CD4-positive, alpha-beta T cell (primary cell): ENCODE data around the gene NRIP3. TPM values are rescaled to one million over a fixed set of nuclear protein-coding genes. Genes with fewer than 3 reads are reported as not detected.

Experiments used
- ATAC-seq: fragments of 200-7000 bp; cut with Tn5 transposase; one replicate; pipeline ENCODE4 v1.10.0; 2022; ENCODE audit warnings: mild to moderate bottlenecking; ENCODE audit not compliant: poor library complexity
- CTCF ChIA-PET: fragments of 350-600 bp; sonication (Branson Sonifier 250); formaldehyde crosslinking; loops from one replicate; lab custom pipeline; 2021; ENCODE audit warnings: antibody characterized with exemption, inconsistent platforms; lab: Charles Lee
- POLR2A ChIA-PET: fragments of 350-600 bp; sonication (Branson Sonifier 250); formaldehyde crosslinking; loops from one replicate; lab custom pipeline; 2021; ENCODE audit warnings: antibody characterized with exemption, inconsistent platforms; lab: Charles Lee
- DNase-seq, 14 experiments: peaks; one replicate each; pipeline ENCODE4 v3.0.0-alpha.2; 2013 to 2020; ENCODE audit warnings: mixed read lengths in 2 of 14
- H3K27ac ChIP-seq, 2 donors: one replicate each; pipeline versions ENCODE4 v1.5.1 to v1.7.0; 2013; ENCODE audit warnings: low read length in 2 of 2, low read depth in 1 of 2, mild to moderate bottlenecking in 1 of 2
- H3K27me3 ChIP-seq, 2 experiments: 1 replicate in 1 of 2; 2 replicates in 1 of 2; pipeline versions ENCODE4 v1.6.1 to v1.7.0; 2013; ENCODE audit warnings: low read length in 2 of 2, control low read depth in 1 of 2, mild to moderate bottlenecking in 1 of 2, moderate library complexity in 1 of 2; ENCODE audit not compliant: insufficient read depth in 2 of 2, control insufficient read depth in 1 of 2
- H3K36me3 ChIP-seq: one replicate; pipeline ENCODE4 v1.6.1; 2013; ENCODE audit warnings: low read length, control low read depth; ENCODE audit not compliant: insufficient read depth
- H3K4me1 ChIP-seq: one replicate; pipeline ENCODE4 v1.6.1; 2013; ENCODE audit warnings: low read length, control low read depth; ENCODE audit not compliant: insufficient read depth
- H3K4me3 ChIP-seq: one replicate; pipeline ENCODE4 v1.5.1; 2013; ENCODE audit warnings: mild to moderate bottlenecking, low read length, moderate library complexity
- H3K9me3 ChIP-seq, 2 experiments: 1 replicate in 1 of 2; 2 replicates in 1 of 2; pipeline versions ENCODE4 v1.6.1 to v1.7.0; 2013; ENCODE audit warnings: low read length in 2 of 2, mild to moderate bottlenecking in 2 of 2, control low read depth in 1 of 2, moderate library complexity in 1 of 2; ENCODE audit not compliant: control insufficient read depth in 1 of 2, insufficient read depth in 1 of 2
- H3K27ac Mint-ChIP-seq: one replicate; pipeline ENCODE4 v1.8.0; 2020; ENCODE audit warnings: mixed read lengths
- H3K27me3 Mint-ChIP-seq: one replicate; pipeline ENCODE4 v1.8.0; 2021; ENCODE audit warnings: mixed read lengths
- H3K36me3 Mint-ChIP-seq: one replicate; pipeline ENCODE4 v1.8.0; 2021; ENCODE audit warnings: low read depth, mixed read lengths
- H3K4me1 Mint-ChIP-seq: one replicate; pipeline ENCODE4 v1.8.0; 2021; ENCODE audit warnings: low read depth, mixed read lengths
- H3K4me3 Mint-ChIP-seq: one replicate; pipeline ENCODE4 v1.8.0; 2020; ENCODE audit warnings: mild to moderate bottlenecking, mixed read lengths
- H3K9me3 Mint-ChIP-seq: one replicate; pipeline ENCODE4 v1.8.0; 2020; ENCODE audit warnings: mixed read lengths
- CTCF ChIP-seq: fragments of 200-600 bp; IDR thresholded peaks from one replicate; pipeline ENCODE4 v1.8.0; 2022; ENCODE audit warnings: antibody characterized with exemption, mild to moderate bottlenecking
- intact Hi-C, 2 experiments: fragments of 100-400 bp; cut with DNase I in 1 of 2; cut with micrococcal nuclease in 1 of 2; formaldehyde crosslinking; loops; one replicate each; pipeline versions ENCODE4 v1.15.1 to v1.9.0; 2023 to 2025; cut with DNase I, micrococcal nuclease
- total RNA-seq, 174 experiments: library from RNA in 2 of 174; stranded (reverse) in 2 of 174; gene quantifications; one replicate each; pipeline ENCODE4 v1.2.3 and lab custom pipeline; 2021 to 2026

NRIP3 gene
- total RNA-seq, 2 experiments from 2014 or later: 4.6 to 4.9 TPM

DNA sequence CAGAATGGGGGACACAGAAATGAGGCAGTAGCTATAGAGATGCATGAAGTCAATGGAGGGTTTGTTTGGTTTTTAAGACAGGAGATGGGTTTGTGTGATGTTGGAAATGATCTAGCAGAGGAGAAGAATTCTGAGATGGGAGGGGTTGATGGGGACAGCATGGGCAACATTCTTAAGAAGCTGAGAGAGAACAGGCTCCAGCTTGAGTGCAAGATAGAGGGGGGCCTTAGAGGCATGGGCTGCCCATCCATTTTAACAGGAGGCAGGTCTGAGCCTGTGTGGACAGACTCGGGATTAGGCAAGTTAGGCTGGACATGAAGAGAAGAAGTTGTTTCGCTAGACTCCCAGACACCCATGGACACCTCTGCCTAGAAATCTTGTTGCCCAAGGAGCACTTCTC lies 37.9 kb upstream of the NRIP3 start:
- CTCF ChIA-PET: no interaction called here
- no peak for TF ChIP-seq CTCF
- no peaks in the 10 kb centered on the region for H3K4me1 ChIP-seq
- peaks cover 3% of the 10 kb centered on the region in 2 experiments for H3K27me3 ChIP-seq
- Mint-ChIP-seq H3K27ac (no peak overlapping the region), H3K4me3 (no peak overlapping the region), H3K9me3 (no peaks in the 10 kb centered on the region), H3K4me1 (no peaks in the 10 kb centered on the region), H3K36me3 (no peaks in the 10 kb centered on the region), H3K27me3 (peaks cover 8% of the 10 kb centered on the region)
- H3K4me3 ChIP-seq: no peak overlapping the region
- ATAC-seq (no peak), DNase-seq (no peak)
- H3K27ac ChIP-seq: no peak overlapping the region
- intact Hi-C loops: no loop called here
- POLR2A ChIA-PET: interaction anchor here (0.6 kb wide), 1 partner anchor 130 kb away, joined by 3 read pairs; no protein-coding TSS in a partner anchor
- no peaks in the 10 kb centered on the region for H3K9me3 ChIP-seq
- no peaks in the 10 kb centered on the region for H3K36me3 ChIP-seq

- no peaks in the 10 kb centered on the region for H3K36me3 ChIP-seq
- no peaks in the 10 kb centered on the region for H3K9me3 ChIP-seq
- no peak overlapping the region for H3K27ac ChIP-seq
- peaks cover 3% of the 10 kb centered on the region in 2 experiments for H3K27me3 ChIP-seq
- POLR2A ChIA-PET: no interaction called here
- TF ChIP-seq CTCF: no peak
- no peaks in the 10 kb centered on the region for H3K4me1 ChIP-seq
- CTCF ChIA-PET: no interaction called here
- DNase-seq (no peak), ATAC-seq (no peak)
- Mint-ChIP-seq H3K9me3 (no peaks in the 10 kb centered on the region), H3K4me1 (no peaks in the 10 kb centered on the region), H3K27me3 (peaks cover 8% of the 10 kb centered on the region), H3K27ac (no peak overlapping the region), H3K4me3 (no peak overlapping the region), H3K36me3 (no peaks in the 10 kb centered on the region)
- no peak overlapping the region for H3K4me3 ChIP-seq
- intact Hi-C loops: no loop called here
These were observed 36.6 kb upstream of the NRIP3 start for GRCh38 chr11:9040410-9040809.

DNA sequence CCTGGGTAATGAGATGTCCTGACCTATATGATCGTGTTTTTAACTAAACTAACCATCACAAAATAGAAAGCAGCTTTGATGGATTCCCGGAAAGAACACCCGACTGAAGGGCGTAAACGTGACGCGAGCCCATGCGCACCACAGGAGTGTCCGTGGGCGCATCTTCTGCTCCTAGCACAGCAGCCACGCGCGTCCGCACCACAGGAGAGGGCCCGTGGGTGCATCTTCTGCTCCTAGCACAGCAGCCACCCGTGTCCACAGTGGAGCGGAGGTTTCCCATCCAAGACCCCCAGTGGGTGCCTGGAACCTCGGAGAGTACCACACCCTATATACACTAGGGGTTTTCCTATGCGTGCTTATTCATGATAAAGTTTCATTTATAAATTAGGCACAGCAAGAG lies 36.1 kb upstream of the NRIP3 start:
- CTCF ChIA-PET: no interaction called here

More for the DNA sequence above, 36.1 kb upstream of the NRIP3 start:
- Histone ChIP-seq H3K4me3 (no peak overlapping the region), H3K27ac (no peak overlapping the region), H3K9me3 (no peaks in the 10 kb centered on the region), H3K27me3 (peaks cover 3% of the 10 kb centered on the region in 2 experiments), H3K36me3 (no peaks in the 10 kb centered on the region), H3K4me1 (no peaks in the 10 kb centered on the region)
- ATAC-seq (no peak), DNase-seq (no peak)
- Mint-ChIP-seq H3K27me3 (peaks cover 8% of the 10 kb centered on the region), H3K36me3 (no peaks in the 10 kb centered on the region), H3K27ac (no peak overlapping the region), H3K4me1 (no peaks in the 10 kb centered on the region), H3K4me3 (no peak overlapping the region), H3K9me3 (no peaks in the 10 kb centered on the region)
- intact Hi-C loops: no loop called here
- TF ChIP-seq CTCF: no peak
- POLR2A ChIA-PET: no interaction called here
